Stimulated activated CD4-positive, alpha-beta T cell treated with anti-CD3 and anti-CD28 coated beads, Interleukin-2, amount 100 ng/mL, for 4 hours (primary cell): ENCODE results near the gene WNT4.
A peak's percentile ranks its signal among the peaks of the same experiment; 100 is the strongest.

Experiments used
- DNase-seq: peaks from one replicate; pipeline ENCODE4 v3.0.0-alpha.2; 2020; ENCODE audit warnings: low read depth

Gene WNT4

DNA sequence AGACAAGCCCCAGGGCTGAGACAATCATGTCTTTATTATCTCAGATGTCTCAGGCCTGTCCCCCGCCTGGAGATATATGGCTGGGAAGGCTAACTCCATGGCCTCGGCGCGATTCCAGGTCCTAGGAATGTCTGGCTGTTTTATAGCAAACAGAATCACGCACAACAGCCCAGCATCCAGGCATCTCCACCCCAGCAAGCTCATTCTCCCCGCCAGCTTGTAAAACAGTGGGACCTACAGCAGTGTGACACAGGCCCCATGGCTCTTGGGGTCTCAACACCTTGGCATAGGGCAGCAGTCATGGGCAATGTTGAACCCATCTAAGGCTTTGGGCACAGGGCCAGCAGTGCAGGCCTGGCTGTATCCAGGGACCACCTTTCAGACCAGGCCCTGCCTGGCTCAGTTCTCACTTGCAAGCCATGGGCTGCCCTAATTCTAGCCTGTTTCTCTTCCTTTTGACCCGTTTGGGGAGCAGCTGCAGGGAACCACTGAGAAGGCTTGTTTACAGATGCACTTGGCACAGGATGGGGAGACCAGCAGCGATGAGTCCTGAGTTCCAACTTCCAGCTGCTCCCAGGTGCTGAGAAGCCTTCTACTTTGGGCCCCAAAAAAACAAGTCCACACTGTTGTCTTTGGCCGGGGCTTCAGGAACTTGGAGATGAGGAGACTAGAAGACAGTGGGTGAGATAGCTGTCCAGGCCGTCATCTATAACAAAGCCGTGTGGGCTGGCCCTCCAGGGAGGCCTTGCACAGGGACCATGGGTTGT, 34.4 kb downstream of the WNT4 start:
- no peak for DNase-seq

DNA sequence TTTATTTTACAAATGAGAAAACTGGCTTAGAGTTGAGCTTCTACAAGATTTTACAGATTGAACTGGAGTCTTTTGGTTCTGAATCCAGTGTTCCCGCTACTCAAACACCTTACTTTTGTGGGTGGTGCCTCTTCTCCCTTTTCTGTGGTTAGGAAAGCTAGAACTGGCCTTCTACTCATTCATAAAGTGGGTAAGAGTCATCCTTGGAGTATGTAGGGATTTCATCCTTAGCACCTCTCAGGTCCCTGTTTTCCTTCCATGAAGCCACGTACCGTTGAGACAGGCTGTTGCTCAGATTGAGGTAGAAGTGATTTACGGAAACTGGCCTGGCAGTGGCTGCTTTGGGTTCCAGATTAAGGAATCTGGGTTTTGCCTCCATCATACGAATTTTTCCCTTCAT, 35.8 kb downstream of the WNT4 start:
- DNase-seq = no peak

DNA sequence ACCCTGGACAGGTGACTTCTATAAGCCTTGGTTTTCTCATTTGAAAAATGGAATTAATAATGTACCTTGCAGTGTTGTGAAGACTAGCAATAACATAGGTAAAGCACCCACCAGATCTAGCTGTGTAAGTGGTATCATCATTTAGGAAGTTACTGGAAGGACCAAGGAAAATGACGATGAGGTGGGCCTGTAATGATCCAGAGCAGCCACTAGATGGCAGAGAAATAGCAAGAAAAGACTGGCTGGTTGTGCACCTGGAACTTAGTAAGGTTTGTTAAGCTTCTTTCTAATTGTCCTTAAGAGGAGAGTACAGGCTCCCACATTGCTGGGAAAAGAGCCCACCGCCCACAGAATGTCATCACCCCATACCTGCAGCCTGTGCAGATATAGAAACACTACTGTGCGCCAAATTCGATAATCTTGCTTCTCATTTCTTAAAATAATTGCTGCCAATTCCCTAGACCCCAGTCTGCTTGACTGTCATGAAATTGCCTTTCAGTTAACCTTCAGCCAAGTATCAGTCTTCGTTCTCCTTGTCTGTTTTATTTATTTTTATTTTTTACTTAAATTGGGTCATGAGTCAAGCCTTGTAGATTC, 37.2 kb downstream of the WNT4 start:
- DNase-seq = no peak

DNA sequence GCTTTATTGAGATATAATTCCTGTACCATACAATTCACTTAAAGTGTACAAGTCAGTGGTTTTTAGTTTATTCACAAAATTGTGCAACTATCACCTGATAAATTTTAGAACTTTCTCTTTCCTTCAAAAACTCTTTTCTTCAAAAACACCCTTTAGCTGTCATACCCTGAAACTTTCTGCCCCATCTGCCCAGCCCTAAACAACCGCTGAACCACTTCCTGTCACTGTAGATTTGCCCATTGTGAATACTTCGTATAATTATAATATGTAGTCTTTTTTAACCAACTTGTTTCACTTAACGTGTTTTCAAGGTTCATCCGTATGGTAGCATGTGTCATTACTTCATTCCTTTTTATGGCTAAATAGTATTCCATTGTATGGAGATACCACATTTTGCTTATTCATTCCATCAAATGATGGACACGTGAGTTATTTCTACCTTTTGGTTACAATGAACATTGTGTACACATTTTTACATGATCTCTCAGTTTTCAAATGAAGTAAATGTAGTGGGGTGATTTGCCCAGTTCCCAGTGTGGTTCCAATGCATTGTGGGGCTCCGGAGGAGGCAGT, 37.9 kb downstream of the WNT4 start:
- no peak for DNase-seq

DNA sequence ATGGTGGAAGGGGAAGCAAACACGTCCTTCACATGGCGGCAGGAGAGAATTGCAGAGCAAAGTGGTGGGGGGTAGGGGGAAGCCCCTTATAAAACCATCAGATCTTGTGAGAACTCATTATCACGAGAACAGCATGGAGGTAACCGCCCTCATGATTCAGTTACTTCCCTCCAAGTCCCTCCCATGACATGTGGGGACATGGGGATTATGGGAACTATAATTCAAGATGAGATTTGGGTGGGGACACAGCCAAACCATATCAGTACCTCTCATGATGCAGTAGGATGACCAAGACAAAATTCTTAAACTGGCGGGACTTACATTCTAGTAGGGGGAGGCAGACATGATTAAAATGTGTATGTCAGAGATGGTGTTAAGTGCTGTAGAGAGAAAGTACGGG, 38.8 kb downstream of the WNT4 start:
- DNase-seq = no peak

DNA sequence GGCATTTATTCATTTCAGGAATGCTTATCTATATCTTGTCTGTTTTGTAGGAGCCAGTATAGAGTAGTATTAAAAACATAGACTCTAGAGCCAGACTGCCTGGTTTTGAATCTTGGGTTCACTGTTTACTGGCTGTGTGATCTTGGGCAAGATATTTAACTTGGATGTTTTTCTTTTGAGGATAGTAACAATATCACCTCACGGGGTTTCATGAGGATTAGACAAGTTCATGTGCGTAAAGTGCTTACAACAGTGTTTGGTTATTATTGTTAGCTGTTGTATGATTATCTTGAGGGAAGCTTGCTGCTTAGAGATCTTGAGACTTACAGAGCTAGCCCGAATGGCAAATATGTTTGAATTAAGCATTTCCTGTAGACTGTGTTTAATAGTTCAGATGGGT, 40.2 kb downstream of the WNT4 start:
- DNase-seq = no peak

DNA sequence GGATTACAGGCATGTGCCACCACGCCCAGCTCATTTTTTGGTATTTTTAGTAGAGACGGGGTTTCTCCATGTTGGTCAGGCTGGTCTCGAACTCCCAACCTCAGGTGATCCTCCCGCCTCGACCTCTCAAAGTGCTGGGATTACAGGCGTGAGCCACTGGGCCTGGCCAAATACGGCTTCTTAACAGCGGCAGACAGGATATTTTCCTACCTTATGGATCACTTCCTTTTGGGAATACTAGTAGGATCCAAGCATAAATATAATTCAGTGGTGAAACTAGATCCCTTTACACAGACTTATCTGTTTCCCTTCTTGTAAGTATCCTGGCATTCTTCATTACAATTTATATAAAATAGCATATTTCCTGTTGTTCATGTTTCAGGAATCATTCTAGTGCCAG, 40.9 kb downstream of the WNT4 start:
- DNase-seq = no peak

DNA sequence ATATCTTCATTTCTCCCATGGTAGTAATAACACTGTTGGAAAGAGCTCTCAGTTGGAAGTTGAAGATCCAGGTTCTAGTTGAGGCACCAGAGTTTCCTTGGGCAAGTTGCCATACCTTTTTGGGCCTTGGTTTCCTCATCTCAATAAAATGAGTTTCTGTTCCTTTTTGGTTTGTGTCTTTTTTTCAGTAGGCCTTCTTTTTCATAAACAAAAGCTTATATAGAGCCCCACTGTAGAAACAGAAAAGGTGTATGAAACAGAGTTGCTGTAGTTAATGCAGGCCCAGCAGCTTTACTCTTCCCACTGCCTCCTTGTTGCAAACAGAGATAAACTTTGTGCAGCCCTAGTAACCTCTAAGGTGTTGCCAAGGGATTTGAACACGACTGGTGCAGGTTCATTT, 41.7 kb downstream of the WNT4 start:
- DNase-seq = no peak

DNA sequence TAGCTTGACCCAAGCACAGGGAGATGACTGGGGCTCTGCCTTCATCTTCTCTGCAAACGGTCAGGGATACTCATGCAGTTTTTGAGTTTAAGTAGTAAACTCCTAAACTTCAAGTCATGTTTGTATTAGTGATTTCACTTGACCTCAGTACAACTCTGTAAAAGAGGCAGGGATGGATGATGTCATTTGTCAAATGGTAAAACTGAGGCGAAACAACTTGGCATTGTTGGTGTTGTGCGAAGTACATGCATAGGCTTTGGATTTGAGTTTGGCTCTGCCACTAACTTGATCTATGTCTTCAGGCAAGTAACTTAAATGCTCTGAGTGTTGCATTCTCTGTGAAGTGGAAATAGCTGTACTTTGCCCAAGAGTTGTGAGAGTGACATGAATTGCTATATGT, 42.7 kb downstream of the WNT4 start:
- DNase-seq = no peak

DNA sequence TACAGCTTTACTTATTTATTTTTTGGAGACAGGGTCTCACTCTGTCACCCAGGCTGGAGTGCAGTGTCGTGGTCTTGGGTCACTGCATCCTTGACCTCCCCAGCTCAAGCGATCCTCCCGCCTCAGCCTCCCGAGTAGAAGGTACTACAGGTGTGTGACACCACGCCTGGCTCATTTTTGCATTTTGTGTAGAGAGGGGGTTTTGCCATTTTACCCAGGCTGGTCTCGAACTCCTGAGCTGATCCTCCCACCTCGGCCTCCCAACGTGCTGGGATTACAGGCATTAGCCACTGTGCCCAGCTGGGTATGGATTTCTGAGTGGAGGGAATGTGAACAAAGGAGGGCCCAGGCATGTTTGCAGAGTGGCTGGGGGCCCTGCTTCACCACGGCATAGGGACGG, 44.1 kb downstream of the WNT4 start:
- DNase-seq = no peak

DNA sequence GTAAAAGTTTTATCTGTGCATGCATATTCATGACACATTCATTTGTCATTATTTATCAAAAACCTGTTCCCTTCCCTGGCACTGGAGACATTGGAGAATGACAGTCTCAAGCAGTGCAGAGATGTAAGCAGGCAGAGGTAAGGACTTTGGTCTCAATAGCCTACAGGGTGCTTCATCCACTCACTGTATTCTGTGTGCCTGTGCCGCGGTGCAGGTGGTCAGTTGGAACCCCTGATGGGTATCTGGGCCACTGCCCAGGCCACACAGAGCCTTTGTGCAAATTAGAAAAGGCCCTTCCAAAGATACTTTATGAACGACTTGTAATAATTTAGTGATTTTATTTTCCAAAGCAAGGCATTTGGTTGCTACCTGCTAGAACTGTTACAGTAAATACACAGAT, 46.4 kb downstream of the WNT4 start:
- no peak for DNase-seq

DNA sequence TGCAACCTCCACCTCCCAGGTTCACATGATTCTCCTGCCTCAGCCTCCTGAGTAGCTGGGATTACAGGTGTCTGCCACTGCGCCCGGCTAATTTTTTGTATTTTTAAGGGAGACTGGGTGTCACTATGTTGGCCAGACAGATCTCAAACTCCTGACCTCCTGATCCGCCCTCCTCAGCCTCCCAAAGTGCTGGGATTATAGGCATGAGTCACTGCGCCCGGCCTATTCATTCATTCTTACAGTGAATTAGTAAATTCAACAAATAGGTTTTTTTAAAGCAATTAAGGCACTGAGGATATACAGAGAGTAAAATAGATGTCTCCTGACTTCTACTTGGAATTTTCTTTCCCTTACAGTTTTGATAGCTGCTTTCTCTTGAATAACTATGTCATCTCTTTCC, 46.9 kb downstream of the WNT4 start:
- DNase-seq = no peak

DNA sequence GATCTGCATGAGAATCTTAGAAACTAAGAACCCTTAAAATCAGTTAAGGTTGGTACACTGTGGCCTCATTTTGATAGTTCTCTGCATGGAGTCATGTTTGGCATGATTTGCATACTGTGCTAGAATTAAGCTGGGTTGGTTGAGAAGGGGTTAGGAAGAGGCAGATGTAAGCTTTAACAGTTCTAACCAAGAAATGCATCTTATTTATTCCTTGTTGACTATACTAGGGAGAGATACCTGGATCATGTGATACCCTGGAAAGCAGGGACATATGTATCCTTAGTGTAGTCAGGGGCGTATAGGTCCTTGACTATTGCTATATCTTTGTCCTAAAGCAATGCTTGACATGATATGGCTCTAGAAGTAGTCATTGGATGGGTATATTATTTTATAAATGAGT, 49.4 kb downstream of the WNT4 start:
- DNase-seq = no peak

DNA sequence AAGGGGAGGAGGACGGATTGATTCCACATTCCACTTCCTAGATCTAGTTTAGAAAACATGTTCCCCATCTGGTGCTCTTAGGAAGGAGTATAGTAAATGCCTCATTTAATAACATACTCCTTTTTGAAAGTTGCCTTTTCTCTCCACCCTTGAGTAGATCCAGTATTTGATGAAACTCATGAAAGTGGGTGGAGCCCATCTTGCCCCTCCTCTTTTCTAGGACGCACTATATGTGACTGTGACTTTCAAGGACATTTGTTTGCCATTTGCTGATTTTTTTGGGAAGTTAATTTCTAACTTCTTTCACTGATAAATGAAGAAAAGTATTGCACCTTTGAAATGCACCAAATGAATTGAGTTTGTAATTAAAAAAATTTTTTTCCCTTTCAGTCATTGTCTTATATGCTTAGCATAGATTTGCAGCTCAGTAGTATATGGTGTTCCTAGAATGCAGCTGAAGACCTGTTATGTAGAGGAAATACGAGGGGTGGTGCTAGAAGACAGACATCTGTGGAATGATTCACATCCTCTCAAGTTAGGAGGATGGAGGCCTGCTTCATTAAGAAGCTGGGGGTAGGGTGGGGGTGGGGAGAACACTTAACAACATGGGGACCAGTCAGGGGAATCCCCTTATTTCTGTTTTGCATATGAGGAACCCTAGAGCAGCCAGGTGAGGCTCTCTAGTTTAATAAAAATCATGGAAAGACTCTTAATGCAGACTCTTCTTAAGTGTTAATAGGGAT, 50.7 kb downstream of the WNT4 start:
- DNase-seq = peak; percentile 47

DNA sequence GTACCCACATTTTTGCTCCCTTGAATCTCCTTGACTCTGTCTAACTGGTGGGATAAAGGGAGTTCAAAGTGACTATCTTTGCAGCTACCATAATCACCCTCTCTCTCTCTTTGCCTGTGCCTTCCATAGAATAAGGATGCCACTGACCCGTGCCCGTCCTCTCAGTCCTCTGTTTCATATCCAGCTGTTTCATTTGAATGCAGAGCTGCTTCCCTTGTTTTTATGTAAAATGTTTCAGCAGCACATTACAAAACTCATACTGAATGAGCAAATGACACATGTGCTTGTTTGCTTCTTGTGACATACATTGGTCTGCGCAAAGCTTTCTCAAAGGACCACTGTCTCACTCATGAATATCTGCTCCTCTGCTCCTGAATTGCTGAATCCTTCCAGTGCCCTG, 52.0 kb downstream of the WNT4 start:
- no peak for DNase-seq

DNA sequence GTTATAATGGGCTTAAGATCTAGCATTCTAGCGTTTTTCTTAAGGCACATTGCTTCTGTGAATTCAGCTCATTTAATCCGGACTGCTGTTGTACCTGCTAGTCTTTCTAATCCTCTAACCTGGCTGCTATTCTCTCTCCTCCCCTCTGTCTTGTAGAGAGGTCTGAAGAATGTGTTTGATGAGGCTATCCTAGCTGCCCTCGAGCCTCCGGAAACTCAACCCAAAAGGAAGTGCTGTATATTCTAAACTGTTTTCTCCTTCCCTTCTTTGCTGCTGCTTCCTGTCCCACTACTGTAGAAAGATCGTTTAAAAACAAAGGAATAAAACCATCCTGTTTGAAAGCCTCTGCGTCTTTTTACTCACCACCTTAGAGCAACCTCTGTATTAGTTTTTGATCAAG, 53.1 kb downstream of the WNT4 start:
- DNase-seq = no peak

DNA sequence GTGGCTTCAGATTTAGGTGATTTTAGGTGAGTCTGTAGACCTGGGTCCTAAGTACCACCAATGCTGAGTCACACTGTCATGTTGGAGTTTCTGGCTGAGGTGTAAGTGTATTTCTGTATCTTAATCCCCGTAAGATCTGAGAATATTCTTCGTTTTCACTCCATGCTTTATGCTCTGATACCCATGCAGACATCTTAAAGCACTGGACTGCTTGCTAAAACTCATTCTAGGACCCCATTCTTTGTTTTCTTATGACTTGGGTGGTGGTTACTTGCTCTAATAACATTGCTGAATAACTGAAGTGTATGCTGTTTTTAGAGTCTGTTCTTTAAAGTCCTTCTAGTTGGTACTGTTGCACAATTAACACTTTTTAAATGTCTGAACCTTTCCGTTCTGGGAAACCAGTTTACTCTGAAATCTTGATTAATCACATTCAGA, 53.7 kb downstream of the WNT4 start:
- no peak for DNase-seq

DNA sequence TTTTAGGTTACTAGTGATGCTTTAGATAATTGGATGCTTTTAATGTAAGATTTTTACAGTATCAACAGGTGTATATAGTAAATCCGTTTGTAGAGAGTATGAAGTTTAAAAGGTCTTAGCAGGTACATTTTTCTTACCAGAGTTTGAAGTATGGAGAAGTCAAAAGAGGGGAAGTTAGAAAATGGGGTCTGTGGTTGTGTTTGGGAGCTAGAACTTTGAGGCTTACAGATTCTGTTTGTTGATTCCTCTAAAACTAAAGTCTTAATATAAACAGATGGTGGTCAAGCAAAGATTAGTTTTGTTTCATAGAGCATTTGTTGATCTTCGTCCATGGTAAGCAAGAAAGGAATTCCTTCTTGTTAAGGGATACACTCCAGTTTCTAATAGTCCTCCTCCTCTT, 54.6 kb downstream of the WNT4 start:
- no peak for DNase-seq

DNA sequence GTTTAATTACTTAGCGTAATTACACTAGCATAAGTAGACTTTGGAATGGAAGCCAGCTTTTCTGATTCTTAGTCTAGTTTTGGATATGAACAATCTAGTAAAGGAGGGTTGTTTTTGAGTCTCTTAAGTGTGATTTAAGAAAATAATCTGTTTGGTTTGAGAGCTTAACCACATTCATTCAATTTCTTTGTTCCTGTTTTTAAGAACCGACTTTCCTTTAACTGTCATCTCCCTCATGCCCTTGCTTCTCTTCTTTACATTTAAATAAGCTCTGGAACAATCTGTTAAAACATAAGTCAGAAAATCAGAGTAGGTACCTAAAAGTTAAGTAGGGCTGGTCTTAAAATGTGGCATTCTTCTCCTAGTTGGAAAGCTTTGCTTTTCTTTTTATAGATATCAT, 62.7 kb downstream of the WNT4 start:
- no peak for DNase-seq

DNA sequence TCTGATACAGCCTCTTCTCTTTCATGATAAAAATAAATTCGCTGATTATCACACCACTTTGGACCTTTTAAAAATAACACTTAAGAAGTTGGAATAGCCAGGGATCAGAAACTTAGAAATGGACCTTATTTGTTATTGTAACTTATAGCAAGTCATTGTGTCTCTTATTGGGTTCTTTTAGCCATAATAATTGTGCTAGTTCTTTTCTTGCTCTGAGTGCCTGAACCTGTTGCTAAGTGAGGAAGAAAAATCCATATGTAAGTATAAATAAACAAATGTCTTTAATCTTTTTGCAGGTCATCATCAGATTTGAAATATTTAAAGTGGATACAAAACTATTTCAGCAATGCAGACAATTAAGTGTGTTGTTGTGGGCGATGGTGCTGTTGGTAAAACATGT, 64.8 kb downstream of the WNT4 start:
- DNase-seq = no peak

DNA sequence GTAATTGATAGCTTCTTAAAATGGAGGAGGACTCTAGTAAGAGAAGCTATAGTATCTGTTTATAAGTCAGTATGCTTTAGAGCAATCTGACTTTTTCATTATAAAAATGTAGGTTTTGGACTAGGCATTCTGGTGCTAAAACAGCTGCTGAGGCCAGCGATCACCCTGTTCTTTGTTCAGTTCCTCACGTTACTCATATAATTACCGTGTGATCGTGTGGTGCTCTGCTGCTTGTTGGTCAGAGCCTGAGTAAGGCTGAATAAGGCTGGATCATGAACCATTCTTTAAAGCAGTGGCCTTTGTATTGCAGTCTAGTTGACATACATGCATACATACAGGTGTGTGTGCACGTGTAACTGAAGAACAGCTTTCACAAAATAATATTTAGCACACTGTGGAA, 65.2 kb downstream of the WNT4 start:
- no peak for DNase-seq

DNA sequence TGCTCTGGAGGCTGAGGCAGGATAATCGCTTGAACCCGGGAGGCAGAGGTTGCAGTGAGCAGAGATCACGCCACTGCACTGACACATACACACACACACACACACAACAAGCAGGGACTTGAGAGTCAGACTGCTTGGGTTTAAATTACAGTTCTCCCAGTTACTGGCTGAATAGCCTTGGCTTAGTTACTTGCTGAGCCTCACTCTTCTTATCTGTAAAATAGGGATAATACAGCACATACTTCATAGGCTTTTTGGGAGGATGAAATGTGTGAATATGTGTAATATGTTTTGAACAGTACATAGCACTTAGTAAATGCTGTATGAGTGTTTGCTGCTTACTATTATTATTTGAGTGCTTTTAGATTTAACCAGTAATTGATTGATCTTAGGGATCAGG, 66.6 kb downstream of the WNT4 start:
- DNase-seq = no peak

DNA sequence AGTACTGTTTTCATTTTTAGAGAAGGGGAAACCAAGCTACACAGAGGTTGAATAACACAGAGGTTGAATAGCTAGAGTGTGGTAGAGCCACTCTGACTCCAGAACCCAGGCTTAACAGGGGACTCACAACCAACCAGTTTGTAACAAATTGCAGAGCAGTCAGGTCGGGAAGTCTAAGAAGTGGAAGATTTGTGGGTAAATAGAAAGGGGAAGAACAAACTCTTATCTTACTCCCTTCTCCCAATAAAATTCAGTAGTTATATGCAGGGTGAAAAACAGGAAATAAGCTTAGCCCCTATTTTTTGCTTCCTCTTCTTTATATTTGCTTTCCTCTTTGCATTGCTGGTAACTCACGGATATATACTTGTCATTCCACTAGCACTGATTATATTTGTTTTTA, 67.2 kb downstream of the WNT4 start:
- DNase-seq = no peak
